Measurements from ENCODE around the gene EPG5. TPM values are rescaled to one million over a fixed set of nuclear protein-coding genes. Genes with fewer than 3 reads are reported as not detected.

Gene EPG5
- total RNA-seq, 1 experiment from 2014 or later = 16.1 TPM

DNA sequence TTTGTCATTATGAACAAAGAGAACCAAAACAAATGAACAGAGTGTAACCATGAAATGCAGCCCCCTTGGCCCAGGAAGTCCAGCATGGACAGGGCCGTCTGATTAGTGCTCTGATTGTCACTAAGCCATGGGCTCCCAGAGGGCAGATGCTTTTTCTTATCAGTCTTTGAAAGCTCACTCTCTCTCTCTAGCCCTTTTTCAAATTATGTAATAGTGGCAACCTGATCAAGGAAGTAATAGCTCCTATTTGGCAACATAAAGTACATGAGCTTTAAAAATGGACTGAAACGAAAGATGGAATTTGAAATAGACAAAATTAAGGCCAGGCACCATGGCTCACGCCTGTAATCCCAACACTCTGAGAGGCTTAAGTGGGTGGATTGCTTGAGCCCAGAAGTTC lies 32.4 kb upstream of the EPG5 start:
- 0 out of 7 replicates have a peak overlapping the region, but pooled peaks of 1 of the 3 experiments have one; percentile 10 for H3K27ac Mint-ChIP-seq
- H4K8ac ChIP-seq (replicated peaks; ENCODE audit: insufficient read length, low read depth, low read length) = no peak overlapping the region
- WGBS (ENCODE audit: extremely low coverage, insufficient read length, low lambda C conversion rate) = no CpG with 5 or more reads among the region's 3 CpGs
- no peak for DNase-seq
- no peak overlapping the region for H2BK12ac ChIP-seq (ENCODE audit: insufficient read length, low read depth, low read length)
- no peak overlapping the region for H2BK15ac ChIP-seq (ENCODE audit: low read depth, low read length)
- no peak overlapping the region for H3K4me2 ChIP-seq (ENCODE audit: insufficient read depth, insufficient read length, low read length)
- no peak overlapping the region for H3K4me3 Mint-ChIP-seq
- H4K5ac ChIP-seq (ENCODE audit: insufficient read length, low read depth, low read length) = no peak overlapping the region
- TF ChIP-seq CTCF (conservative IDR thresholded peaks at IDR 0.05) = no peak
- no peak overlapping the region for H2BK120ac ChIP-seq (ENCODE audit: low read depth, low read length, poor library complexity, severe bottlenecking)
- no peaks in the 10 kb centered on the region for H3K79me1 ChIP-seq (ENCODE audit: insufficient read depth, low read depth, low read length, poor library complexity, severe bottlenecking)
- peaks cover 10 to 14% of the 10 kb centered on the region in 2 experiments; a peak in 4 of 5 replicates for H3K9me3 Mint-ChIP-seq
- peaks cover 0 to 3% (median 0%) of the 10 kb centered on the region in 3 experiments; a peak in 1 of 7 replicates for H3K36me3 Mint-ChIP-seq (ENCODE audit: insufficient read depth in 1 of 3, low read depth in 3 of 3)
- H2AK5ac ChIP-seq (ENCODE audit: insufficient read length, low read length) = no peak overlapping the region
- H3K79me2 ChIP-seq (ENCODE audit: insufficient read depth, low read length) = no peaks in the 10 kb centered on the region
- H3K4me1 Mint-ChIP-seq = peaks cover 14% of the 10 kb centered on the region in 2 experiments; a peak in 3 of 4 replicates
- H3K56ac ChIP-seq (ENCODE audit: insufficient read length, low read depth, low read length) = no peak overlapping the region
- no peak overlapping the region for H2BK5ac ChIP-seq (ENCODE audit: insufficient read length, low read length)
- no peak overlapping the region for H3K27ac ChIP-seq (ENCODE audit: insufficient read length, low read depth, low read length)
- H3K9me3 ChIP-seq (ENCODE audit: control insufficient read depth, low read depth, low read length) = no peaks in the 10 kb centered on the region
- no peaks in the 10 kb centered on the region for H3K23me2 ChIP-seq (ENCODE audit: insufficient read length, low read depth, low read length, poor library complexity, severe bottlenecking)
- H3T11ph ChIP-seq (ENCODE audit: low read length) = no peak overlapping the region
- no peaks in the 10 kb centered on the region for H4K20me1 ChIP-seq (ENCODE audit: control insufficient read depth, insufficient read depth, insufficient read length)
- H2AFZ ChIP-seq (ENCODE audit: low read length) = no peak overlapping the region
- H3K27me3 Mint-ChIP-seq (ENCODE audit: low read depth) = no peaks in the 10 kb centered on the region
- no peak overlapping the region for H3K9ac ChIP-seq (ENCODE audit: extremely low read depth, insufficient read length, low read length)
- H3K4ac ChIP-seq (ENCODE audit: low read depth, low read length) = no peak overlapping the region
- no peaks in the 10 kb centered on the region for H3K27me3 ChIP-seq (ENCODE audit: insufficient read depth, low read length)
- H3K18ac ChIP-seq (ENCODE audit: insufficient read length, low read depth, low read length) = no peak overlapping the region
- H4K91ac ChIP-seq (ENCODE audit: insufficient read length, low read depth, low read length) = no peak overlapping the region
- no peak overlapping the region for H2BK20ac ChIP-seq (ENCODE audit: low read depth, low read length, poor library complexity, severe bottlenecking)
- H3K23ac ChIP-seq (ENCODE audit: insufficient read length, low read depth, low read length) = no peak overlapping the region
- H3K4me1 ChIP-seq (ENCODE audit: insufficient read depth, low read length) = no peaks in the 10 kb centered on the region; the same call in 1 of the 2 replicates
- no peak overlapping the region for H3K14ac ChIP-seq (ENCODE audit: insufficient read depth, low read length)
